ENCODE data around the gene MCF2L. TPM values are rescaled to one million over a fixed set of nuclear protein-coding genes. Genes with fewer than 3 reads are reported as not detected.

Gene MCF2L
- total RNA-seq, 1 donor from 2014 or later: 69.7 TPM

DNA sequence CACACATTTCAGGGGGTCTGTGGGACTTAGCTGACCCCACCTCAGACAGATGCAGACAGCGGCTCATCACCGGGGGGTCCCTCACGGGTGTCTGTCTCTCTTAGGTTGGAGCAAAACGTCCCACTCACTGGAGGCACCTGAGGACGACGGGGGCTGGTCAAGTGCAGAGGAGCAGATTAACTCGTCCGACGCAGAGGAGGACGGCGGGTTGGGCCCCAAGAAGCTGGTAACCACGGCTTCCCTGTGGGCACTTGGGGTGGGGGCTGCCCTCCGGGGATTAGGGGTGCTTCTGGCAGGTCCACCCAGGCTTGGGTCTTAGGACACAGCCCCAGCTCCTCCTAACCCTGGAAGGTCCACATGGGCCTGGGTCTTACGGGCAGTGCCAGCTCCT is 125.4 kb downstream of the MCF2L start:
- H3K4me1 ChIP-seq: no peaks in the 10 kb centered on the region
- ATAC-seq: no peak
- H3K27ac ChIP-seq: no peak overlapping the region
- TF ChIP-seq, protein P1, sequence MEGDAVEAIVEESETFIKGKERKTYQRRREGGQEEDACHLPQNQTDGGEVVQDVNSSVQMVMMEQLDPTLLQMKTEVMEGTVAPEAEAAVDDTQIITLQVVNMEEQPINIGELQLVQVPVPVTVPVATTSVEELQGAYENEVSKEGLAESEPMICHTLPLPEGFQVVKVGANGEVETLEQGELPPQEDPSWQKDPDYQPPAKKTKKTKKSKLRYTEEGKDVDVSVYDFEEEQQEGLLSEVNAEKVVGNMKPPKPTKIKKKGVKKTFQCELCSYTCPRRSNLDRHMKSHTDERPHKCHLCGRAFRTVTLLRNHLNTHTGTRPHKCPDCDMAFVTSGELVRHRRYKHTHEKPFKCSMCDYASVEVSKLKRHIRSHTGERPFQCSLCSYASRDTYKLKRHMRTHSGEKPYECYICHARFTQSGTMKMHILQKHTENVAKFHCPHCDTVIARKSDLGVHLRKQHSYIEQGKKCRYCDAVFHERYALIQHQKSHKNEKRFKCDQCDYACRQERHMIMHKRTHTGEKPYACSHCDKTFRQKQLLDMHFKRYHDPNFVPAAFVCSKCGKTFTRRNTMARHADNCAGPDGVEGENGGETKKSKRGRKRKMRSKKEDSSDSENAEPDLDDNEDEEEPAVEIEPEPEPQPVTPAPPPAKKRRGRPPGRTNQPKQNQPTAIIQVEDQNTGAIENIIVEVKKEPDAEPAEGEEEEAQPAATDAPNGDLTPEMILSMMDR (IDR thresholded peaks at IDR 0.05): no peak
- no peaks in the 10 kb centered on the region for H3K9me3 ChIP-seq
- no peak overlapping the region for H3K4me3 ChIP-seq
- no peaks in the 10 kb centered on the region for H3K27me3 ChIP-seq
- H3K36me3 ChIP-seq: no peaks in the 10 kb centered on the region
- intact Hi-C loops (cut with DNase I): no loop called here
- DNase-seq: no peak

DNA sequence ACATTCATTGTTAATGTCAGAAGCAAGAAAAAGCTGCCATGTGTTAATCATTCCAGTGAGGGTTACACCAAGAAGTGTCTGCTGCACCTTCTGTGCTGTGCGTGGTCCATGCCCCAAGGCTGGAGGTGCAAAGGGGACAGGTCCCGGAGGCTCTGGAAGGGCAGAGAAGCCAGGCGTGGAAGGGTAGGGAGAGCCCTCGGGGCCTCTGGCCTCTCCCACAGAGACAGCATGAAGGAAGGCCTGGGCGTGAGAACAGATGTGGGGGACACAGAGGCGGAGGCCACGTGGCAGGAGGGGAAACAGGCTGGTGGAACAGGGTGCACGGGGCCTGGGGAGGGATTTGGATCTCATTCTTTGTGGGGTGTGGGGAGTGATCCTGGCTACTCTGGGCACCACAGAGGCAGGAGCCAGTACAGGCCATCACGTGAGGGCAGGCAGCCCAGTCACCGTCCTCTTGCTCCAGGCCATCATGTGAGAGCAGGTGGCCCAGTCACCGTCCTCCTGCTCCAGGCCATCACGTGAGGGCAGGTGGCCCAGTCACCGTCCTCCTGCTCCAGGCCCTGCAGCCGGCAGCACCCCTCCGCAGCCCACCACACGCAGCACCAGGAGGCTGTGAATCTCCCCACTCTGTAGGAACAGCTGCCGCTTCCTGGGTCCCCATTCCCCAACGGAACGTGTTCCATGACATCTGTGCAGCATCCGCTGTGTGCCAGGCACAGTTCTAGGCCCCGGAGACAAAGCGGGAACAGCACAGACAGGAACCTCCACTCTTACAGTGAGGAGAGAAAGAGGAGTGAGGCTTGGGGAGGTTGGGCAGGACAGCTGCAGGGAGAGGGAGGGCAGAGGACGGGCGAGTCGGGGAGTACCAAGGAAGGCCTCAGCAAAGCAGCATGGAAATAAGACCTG is 126.4 kb downstream of the MCF2L start:
- no peaks in the 10 kb centered on the region for H3K36me3 ChIP-seq
- no peak for ATAC-seq
- H3K9me3 ChIP-seq: no peaks in the 10 kb centered on the region
- H3K27ac ChIP-seq: no peak overlapping the region
- TF ChIP-seq, protein P1 (IDR thresholded peaks at IDR 0.05): no peak
- no peak for DNase-seq
- H3K4me3 ChIP-seq: no peak overlapping the region
- no peaks in the 10 kb centered on the region for H3K4me1 ChIP-seq
- no peaks in the 10 kb centered on the region for H3K27me3 ChIP-seq
- intact Hi-C loops (cut with DNase I): no loop called here

DNA sequence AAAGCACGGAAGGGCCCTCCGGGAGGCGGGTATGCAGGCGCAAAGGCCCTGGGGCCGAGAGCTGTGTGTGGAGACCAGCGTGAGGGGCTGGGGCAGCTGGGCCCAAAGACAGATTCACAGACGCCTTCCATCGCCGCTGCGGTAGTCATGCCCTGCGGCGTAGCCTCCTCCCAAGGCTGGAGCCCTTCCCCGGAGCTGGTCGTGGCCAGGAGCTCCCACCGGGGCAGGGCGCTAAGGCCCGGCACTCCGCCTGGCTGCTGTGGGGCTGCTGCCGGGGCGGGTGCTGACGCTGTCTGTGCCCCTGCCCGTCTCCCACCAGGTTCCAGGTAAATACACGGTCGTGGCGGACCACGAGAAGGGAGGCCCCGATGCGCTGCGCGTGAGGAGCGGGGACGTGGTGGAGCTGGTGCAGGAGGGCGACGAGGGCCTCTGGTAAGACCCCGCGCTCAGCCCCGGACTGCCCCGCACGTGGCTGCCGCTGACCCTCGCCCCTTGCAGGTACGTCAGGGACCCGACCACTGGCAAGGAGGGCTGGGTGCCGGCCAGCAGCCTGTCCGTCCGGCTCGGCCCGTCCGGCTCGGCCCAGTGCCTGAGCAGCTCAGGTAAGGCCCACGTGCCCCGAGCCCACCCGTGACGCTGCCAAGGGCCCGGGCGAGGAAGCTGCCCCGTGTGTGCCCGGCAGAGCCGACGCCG is 127.2 kb downstream of the MCF2L start:
- intact Hi-C loops (cut with DNase I): no loop called here
- H3K27me3 ChIP-seq: no peaks in the 10 kb centered on the region
- no peaks in the 10 kb centered on the region for H3K9me3 ChIP-seq
- no peak overlapping the region for H3K27ac ChIP-seq
- H3K4me1 ChIP-seq: no peaks in the 10 kb centered on the region
- TF ChIP-seq, protein P1 (IDR thresholded peaks at IDR 0.05): no peak
- ATAC-seq: peak; percentile 5
- H3K36me3 ChIP-seq: no peaks in the 10 kb centered on the region
- DNase-seq: no peak
- no peak overlapping the region for H3K4me3 ChIP-seq

DNA sequence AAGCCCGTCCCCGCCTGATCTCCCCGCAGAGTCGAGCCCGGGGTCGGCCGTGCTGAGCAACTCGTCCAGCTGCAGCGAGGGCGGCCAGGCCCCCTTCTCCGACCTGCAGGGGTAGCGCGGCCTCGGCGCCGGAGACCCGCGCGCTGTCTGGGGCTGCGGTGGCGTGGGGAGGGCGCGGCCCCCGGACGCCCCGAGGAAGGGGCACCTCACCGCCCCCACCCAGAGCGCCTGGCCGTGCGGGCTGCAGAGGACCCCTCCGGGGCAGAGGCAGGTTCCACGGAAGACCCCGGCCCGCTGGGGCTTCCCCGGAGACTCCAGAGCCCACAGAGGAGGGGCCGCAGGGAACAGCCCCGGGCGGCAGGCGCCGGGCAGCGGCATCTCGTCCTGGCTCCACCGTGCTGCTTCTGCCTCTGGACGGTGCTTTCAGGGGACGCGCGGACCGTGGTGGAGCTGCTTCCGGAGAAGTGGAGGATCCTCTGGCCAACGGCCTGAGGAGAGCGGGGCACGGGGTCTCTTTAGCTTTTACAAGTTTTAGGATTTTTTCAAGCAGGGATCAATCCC is 127.8 kb downstream of the MCF2L start:
- H3K36me3 ChIP-seq: no peaks in the 10 kb centered on the region
- H3K4me1 ChIP-seq: no peaks in the 10 kb centered on the region
- H3K9me3 ChIP-seq: no peaks in the 10 kb centered on the region
- TF ChIP-seq, protein P1 (IDR thresholded peaks at IDR 0.05): no peak
- ATAC-seq: peak; percentile 26
- intact Hi-C loops (cut with DNase I): no loop called here
- no peak for DNase-seq
- H3K27ac ChIP-seq: no peak overlapping the region
- H3K27me3 ChIP-seq: no peaks in the 10 kb centered on the region
- H3K4me3 ChIP-seq: no peak overlapping the region

DNA sequence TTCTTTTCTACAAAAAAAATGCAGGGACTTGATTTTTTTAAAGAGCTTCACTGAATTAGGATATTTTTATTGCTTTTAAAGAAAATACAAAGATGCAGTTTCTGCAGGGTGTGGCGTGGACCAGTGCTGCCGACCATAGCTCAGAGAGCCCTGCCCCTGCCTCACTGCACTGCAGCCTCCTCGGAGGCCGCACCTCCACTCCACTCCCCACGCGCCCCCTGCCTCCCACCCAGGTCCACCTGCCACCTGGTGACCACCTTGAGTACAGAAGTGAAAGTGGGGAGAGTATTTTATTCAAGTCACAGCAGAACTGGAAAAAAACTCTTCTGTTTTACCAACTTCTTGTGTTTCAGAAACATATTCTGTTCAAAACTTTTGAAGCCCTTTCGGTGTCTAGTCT is 128.6 kb downstream of the MCF2L start:
- intact Hi-C loops (cut with DNase I): no loop called here
- Histone ChIP-seq H3K9me3 (no peaks in the 10 kb centered on the region), H3K4me1 (no peaks in the 10 kb centered on the region), H3K36me3 (no peaks in the 10 kb centered on the region), H3K27me3 (no peaks in the 10 kb centered on the region), H3K4me3 (no peak overlapping the region), H3K27ac (no peak overlapping the region)
- DNase-seq (no peak), ATAC-seq (no peak)
- TF ChIP-seq, protein P1 (IDR thresholded peaks at IDR 0.05): no peak
